Measurements from ENCODE around the gene NIPAL4. TPM values are rescaled to one million over a fixed set of nuclear protein-coding genes. Genes with fewer than 3 reads are reported as not detected.

The NIPAL4 gene
- total RNA-seq, 1 experiment from 2014 or later = not detected

GRCh38 chr5:157468293-157468965 lies 8.4 kb downstream of the NIPAL4 start:
- no peak overlapping the region for H3K4ac ChIP-seq (ENCODE audit: low read depth, low read length)
- H2BK15ac ChIP-seq (ENCODE audit: low read depth, low read length) = no peak overlapping the region
- no peak overlapping the region for H3K27ac ChIP-seq (ENCODE audit: insufficient read length, low read depth, low read length)
- H3K9me3 ChIP-seq (ENCODE audit: control insufficient read depth, low read depth, low read length) = no peaks in the 10 kb centered on the region
- no peaks in the 10 kb centered on the region for H4K20me1 ChIP-seq (ENCODE audit: control insufficient read depth, insufficient read depth, insufficient read length)
- H3K56ac ChIP-seq (ENCODE audit: insufficient read length, low read depth, low read length) = no peak overlapping the region
- no peak overlapping the region for H3K9ac ChIP-seq (ENCODE audit: extremely low read depth, insufficient read length, low read length)
- no peaks in the 10 kb centered on the region for H3K79me2 ChIP-seq (ENCODE audit: insufficient read depth, low read length)
- no peak overlapping the region for H3K27ac Mint-ChIP-seq
- H3K23me2 ChIP-seq (ENCODE audit: insufficient read length, low read depth, low read length, poor library complexity, severe bottlenecking) = no peaks in the 10 kb centered on the region
- H4K5ac ChIP-seq (ENCODE audit: insufficient read length, low read depth, low read length) = no peak overlapping the region
- H3K14ac ChIP-seq (ENCODE audit: insufficient read depth, low read length) = no peak overlapping the region
- H3K4me2 ChIP-seq (ENCODE audit: insufficient read depth, insufficient read length, low read length) = no peak overlapping the region
- no peak overlapping the region for H4K91ac ChIP-seq (ENCODE audit: insufficient read length, low read depth, low read length)
- TF ChIP-seq CTCF (conservative IDR thresholded peaks at IDR 0.05) = no peak
- H3T11ph ChIP-seq (ENCODE audit: low read length) = no peak overlapping the region
- peaks cover 10% of the 10 kb centered on the region for H3K27me3 Mint-ChIP-seq (ENCODE audit: low read depth)
- no peak overlapping the region for H2BK12ac ChIP-seq (ENCODE audit: insufficient read length, low read depth, low read length)
- H3K4me1 Mint-ChIP-seq = peaks cover 10 to 12% of the 10 kb centered on the region in 2 experiments
- WGBS (ENCODE audit: extremely low coverage, insufficient read length, low lambda C conversion rate) = no CpG with 5 or more reads among the region's 13 CpGs
- H3K18ac ChIP-seq (ENCODE audit: insufficient read length, low read depth, low read length) = no peak overlapping the region
- H3K27me3 ChIP-seq (ENCODE audit: insufficient read depth, low read length) = no peaks in the 10 kb centered on the region
- H3K9me3 Mint-ChIP-seq = no peaks in the 10 kb centered on the region
- H2BK5ac ChIP-seq (ENCODE audit: insufficient read length, low read length) = no peak overlapping the region
- no peak overlapping the region for H2BK20ac ChIP-seq (ENCODE audit: low read depth, low read length, poor library complexity, severe bottlenecking)
- H3K36me3 Mint-ChIP-seq (ENCODE audit: insufficient read depth in 1 of 3, low read depth in 3 of 3) = no peaks in the 10 kb centered on the region
- H3K79me1 ChIP-seq (ENCODE audit: insufficient read depth, low read depth, low read length, poor library complexity, severe bottlenecking) = no peaks in the 10 kb centered on the region
- H3K23ac ChIP-seq (ENCODE audit: insufficient read length, low read depth, low read length) = no peak overlapping the region
- no peak overlapping the region for H2AK5ac ChIP-seq (ENCODE audit: insufficient read length, low read length)
- H4K8ac ChIP-seq (replicated peaks; ENCODE audit: insufficient read length, low read depth, low read length) = no peak overlapping the region
- no peak for DNase-seq
- H3K4me1 ChIP-seq (ENCODE audit: insufficient read depth, low read length) = peaks cover 5% of the 10 kb centered on the region
- H3K4me3 Mint-ChIP-seq = no peak overlapping the region
- H2AFZ ChIP-seq (ENCODE audit: low read length) = no peak overlapping the region
- H2BK120ac ChIP-seq (ENCODE audit: low read depth, low read length, poor library complexity, severe bottlenecking) = no peak overlapping the region
